Activated T-cell treated with anti-CD3 and anti-CD28 coated beads for 24 hours (primary cell): ENCODE results near the gene TMEM219.

Experiments used
- DNase-seq: peaks from one replicate; pipeline ENCODE4 v3.0.0-alpha.2; 2020; ENCODE audit warnings: low read depth

TMEM219 gene

DNA sequence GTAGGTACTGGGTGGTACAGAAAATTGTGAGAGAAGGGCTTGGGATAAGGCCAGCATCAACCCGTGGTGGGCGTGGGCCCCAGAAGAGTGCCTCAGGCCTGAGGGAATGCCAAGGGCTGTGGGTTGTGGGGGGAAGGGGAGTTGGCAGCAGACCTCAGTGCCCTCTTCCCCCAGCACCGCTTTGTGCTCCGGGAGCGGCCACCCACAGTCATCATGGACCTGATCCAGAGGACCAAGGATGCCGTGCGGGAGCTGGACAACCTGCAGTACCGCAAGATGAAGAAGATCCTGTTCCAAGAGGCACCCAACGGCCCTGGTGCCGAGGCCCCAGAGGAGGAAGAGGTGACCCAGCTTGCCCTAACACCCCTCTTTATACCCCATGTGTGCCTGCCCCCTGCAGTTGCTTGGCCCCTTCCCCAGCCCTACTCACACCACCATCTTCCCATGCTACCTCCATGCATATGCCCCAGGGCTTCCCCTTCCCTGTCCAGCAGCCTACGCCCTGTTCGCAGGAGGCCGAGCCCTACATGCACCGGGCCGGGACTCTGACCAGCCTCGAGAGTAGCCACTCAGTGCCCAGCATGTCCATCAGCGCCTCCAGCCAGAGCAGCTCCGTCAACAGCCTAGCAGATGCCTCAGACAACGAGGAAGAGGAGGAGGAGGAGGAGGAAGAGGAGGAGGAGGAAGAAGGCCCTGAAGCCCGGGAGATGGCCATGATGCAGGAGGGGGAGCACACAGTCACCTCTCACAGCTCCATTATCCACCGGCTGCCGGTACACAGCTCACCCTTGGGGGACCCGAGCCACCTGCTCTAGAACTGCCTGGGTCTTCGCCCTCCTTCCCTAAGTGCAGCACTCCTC lies 20.9 kb downstream of the TMEM219 start:
- no peak for DNase-seq

DNA sequence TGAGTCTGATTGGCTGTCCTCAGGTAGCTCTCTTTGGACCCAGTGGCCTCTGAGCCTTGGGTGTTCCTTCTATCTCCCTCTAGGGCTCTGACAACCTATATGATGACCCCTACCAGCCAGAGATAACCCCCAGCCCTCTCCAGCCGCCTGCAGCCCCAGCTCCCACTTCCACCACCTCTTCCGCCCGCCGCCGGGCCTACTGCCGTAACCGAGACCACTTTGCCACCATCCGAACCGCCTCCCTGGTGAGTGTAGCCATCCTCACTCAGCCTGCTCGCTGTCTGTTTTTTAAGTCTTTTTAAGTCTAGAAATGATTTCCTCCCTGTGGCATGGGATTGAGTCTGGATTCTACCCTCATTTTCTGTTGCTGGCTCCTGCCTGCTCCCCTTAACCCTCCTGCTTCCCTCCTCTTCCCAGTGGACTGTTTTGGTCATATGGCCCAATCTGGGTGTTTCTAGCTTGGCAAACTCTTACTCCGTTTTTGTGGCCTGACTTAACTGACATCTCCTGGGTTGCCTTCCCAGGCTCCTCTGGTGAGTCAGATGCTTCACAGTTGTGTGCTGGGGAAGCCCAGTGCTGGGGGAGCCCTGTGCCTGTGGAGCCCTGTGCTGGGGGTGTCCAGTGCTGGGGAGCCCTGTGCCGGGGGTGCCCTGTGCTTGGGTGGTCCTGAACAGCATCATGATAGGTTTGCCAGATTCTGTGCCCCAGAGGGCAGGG lies 21.7 kb downstream of the TMEM219 start:
- DNase-seq = no peak

DNA sequence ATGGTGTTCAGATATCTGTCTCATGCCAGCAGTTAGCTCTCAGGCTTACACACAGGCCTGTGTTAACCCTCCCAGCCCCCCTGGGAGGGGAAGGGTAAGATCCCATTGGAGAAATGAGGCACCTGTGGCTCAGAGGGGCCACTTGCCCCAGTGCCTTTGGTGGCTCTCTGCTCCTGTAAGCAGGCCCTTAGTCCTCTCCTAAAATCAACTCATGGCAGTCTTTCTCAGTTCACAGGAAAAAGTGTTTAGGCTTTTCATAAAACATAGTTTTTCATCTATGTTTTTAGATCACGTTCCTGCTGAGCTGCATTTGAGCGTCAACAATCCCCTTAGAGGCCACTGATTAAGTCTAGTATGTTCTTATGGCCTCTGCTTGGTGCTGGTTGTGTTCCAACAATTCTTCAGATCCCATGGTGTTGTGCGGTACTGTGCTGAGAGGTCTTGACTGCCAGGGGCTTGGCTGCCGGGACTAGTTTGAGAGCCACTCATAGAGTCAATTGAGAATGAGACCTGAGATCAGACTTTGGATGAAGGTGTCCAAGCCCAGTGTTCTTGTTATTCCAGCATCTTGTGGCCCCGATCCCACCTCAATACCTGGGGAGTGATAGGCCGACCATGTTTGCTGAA lies 22.4 kb downstream of the TMEM219 start:
- DNase-seq = no peak

DNA sequence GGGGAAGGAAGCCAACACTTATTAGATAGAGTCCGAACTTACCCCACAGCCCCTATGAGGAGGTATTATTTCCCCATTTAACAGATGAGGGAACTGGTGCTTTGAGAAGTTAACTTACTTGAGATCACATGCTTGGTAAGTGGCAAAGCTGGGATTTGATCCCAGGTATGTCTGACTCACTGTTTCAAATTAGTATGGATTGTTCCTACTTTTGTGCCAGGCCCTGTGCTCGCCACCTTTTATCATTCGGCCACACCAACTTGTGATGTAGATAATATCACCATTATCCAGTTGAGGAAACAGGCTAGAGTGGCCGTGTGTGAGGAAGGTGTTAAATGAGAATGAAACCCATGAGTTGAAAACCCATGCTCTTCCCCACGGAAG lies 22.9 kb downstream of the TMEM219 start:
- no peak for DNase-seq

DNA sequence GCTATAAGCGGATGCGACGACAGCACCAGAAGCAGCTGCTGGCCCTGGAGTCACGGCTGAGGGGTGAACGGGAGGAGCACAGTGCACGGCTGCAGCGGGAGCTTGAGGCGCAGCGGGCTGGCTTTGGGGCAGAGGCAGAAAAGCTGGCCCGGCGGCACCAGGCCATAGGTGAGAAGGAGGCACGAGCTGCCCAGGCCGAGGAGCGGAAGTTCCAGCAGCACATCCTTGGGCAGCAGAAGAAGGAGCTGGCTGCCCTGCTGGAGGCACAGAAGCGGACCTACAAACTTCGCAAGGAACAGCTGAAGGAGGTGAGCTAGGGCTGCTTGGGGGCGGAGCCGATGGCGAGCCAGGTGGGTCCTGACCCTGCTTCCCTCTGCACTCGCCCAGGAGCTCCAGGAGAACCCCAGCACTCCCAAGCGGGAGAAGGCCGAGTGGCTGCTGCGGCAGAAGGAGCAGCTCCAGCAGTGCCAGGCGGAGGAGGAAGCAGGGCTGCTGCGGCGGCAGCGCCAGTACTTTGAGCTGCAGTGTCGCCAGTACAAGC lies 23.5 kb downstream of the TMEM219 start:
- DNase-seq = no peak

DNA sequence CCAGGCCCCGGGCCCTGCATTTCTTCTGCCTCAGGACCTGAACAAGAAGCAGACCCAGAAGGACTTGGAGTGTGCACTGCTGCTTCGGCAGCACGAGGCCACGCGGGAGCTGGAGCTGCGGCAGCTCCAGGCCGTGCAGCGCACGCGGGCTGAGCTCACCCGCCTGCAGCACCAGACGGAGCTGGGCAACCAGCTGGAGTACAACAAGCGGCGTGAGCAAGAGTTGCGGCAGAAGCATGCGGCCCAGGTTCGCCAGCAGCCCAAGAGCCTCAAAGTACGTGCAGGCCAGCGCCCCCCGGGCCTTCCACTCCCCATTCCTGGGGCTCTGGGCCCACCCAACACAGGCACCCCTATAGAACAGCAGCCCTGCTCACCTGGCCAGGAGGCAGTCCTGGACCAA lies 24.4 kb downstream of the TMEM219 start:
- DNase-seq = no peak

DNA sequence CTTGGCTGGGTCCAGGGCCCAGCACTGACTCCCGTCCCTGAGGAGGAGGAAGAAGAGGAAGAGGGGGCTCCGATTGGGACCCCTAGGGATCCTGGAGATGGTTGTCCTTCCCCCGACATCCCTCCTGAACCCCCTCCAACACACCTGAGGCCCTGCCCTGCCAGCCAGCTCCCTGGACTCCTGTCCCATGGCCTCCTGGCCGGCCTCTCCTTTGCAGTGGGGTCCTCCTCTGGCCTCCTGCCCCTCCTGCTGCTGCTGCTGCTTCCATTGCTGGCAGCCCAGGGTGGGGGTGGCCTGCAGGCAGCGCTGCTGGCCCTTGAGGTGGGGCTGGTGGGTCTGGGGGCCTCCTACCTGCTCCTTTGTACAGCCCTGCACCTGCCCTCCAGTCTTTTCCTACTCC lies 25.1 kb downstream of the TMEM219 start:
- DNase-seq = no peak

DNA sequence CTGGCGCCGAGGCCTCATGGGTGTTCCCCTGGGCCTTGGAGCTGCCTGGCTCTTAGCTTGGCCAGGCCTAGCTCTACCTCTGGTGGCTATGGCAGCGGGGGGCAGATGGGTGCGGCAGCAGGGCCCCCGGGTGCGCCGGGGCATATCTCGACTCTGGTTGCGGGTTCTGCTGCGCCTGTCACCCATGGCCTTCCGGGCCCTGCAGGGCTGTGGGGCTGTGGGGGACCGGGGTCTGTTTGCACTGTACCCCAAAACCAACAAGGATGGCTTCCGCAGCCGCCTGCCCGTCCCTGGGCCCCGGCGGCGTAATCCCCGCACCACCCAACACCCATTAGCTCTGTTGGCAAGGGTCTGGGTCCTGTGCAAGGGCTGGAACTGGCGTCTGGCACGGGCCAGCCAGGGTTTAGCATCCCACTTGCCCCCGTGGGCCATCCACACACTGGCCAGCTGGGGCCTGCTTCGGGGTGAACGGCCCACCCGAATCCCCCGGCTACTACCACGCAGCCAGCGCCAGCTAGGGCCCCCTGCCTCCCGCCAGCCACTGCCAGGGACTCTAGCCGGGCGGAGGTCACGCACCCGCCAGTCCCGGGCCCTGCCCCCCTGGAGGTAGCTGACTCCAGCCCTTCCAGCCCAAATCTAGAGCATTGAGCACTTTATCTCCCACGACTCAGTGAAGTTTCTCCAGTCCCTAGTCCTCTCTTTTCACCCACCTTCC lies 25.6 kb downstream of the TMEM219 start:
- DNase-seq = no peak

DNA sequence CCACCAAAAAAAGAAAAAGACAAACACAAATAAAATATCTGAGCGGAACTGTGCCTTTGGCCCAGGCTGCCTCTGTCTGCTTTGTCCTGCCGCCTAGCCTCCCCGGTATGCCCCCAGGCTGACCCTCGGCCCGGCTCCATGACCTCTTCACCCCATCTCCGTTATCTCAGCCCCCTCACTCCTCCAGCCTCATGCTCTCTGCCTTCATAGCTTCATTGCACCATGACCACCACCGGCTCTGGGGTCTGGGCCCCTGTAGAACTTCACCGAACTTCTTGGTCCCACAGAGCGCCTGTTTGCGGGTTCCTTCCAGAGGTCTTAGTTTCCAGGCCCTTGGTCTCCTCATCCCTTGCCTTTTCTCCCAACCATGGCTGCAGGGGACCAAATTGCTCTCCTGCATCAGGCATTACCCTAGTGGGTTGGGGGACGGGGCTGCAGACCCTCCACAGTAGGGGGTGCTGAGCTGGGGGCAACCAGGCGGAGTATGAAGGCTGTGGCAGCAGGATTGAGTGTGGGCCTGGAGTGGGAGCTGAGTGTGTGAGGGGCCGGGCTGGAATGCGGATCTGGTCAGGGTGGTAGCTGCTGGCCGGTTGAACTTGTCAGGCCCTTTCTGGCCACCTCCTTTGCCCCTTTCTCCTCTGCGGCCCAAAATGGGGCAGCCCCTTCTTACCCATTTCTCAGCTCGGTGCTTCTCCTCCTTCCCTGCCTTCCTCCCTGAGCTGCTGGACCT lies 26.6 kb downstream of the TMEM219 start:
- no peak for DNase-seq

DNA sequence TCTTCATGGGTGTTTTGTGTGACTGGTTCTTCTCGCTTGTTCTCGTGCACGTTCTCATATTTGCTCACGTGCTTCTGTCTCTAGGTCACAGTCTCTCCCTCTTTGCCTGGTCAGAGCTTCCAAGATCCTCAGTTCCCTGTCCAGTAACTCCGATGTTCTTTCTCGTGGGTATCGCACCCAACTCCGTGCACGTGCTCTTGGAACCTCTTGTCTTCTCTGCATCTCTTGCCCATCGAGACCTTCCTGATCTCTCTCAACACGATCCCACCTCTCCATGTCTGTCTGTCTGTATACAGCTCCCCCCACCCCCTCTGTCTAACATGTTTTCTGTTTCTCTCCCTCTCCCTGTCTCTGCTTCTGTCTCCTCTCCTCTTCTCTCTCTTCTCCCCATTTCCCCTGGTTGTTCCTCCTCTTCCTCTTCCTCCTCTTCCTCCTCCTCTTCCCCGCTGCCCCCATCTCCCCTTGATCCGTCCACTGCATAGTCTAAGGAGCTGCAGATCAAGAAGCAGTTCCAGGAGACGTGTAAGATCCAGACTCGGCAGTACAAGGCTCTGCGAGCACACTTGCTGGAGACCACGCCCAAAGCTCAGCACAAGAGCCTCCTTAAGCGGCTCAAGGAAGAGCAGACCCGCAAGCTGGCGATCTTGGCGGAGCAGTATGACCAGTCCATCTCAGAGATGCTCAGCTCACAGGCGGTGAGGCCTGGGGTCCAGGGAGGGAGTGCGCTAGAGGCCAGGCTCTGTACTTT lies 27.4 kb downstream of the TMEM219 start:
- no peak for DNase-seq

DNA sequence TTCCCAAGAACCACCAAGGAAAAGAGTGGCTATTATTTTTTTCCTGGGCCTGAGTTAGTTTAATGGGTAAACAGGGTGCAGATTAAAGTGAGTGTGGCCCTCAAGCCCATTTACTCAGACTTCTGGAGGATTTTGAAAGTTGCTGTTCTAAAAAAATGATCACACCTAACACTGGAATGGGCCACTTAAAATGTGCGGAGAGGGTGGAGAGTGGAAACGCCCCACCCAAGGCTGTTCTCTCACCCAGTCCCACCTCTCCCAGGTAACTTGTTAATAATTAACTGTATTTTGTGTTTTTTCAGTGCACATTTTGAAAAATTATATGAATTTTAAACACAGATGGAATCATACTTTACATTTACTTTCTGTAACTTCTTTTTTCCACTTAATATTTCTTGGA lies 28.2 kb downstream of the TMEM219 start:
- no peak for DNase-seq

DNA sequence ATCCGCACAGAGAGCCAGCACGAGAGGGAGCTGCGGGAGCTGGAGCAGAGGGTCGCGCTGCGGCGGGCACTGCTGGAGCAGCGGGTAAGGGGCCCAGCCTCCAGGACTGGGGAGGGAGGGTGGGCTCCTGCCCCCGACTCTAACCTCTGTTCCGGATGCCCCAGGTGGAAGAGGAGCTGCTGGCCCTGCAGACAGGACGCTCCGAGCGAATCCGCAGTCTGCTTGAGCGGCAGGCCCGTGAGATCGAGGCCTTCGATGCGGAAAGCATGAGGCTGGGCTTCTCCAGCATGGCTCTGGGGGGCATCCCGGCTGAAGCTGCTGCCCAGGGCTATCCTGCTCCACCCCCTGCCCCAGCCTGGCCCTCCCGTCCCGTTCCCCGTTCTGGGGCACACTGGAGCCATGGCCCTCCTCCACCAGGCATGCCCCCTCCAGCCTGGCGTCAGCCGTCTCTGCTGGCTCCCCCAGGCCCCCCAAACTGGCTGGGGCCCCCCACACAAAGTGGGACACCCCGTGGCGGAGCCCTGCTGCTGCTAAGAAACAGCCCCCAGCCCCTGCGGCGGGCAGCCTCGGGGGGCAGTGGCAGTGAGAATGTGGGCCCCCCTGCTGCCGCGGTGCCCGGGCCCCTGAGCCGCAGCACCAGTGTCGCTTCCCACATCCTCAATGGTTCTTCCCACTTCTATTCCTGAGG lies 29.1 kb downstream of the TMEM219 start:
- DNase-seq = no peak

DNA sequence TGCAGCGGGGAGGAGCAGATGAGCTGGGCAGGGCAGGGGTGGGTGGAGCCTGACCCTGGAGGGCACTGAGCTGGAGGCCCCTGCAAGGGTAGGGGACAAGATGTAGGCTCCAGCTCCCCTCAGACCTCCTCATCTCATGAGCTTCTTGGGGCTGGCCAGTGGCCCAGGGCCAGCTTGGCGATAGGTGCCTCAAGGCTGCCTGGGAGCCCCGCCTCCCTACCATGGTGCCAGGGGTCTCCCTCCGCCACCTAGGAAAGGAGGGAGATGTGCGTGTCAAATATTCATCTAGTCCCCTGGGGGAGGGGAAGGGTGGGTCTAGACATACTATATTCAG lies 29.7 kb downstream of the TMEM219 start:
- no peak for DNase-seq

DNA sequence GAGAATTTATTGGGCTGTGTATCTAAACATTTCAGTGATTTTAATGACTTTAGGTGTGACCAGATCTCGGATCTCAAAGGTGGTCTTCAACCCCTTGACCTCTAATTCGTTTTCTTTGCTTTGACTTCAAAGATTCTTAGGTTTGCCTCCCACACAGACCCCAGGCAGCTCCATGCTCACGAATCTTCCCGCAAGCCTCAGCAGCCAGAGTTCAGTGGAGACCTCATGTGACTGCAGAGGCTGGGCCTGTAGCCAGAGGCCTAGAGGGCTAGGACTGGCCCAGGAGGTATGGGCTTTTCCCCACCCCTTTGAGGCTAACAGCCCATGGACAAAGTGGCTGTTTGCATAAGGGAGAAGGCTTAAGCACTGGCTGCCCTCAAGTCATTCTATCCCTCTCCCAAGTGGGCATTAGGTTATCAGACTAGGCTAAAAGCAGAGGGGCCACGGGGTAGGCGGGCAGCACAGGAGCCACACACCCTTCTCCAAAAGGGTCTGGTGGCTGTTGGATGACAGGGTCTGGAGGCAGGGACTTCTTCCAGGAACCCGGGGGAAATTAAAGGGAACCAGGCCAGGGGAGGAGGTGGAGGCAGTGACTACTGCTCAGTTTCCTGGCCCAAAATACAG lies 30.6 kb downstream of the TMEM219 start:
- DNase-seq = no peak

DNA sequence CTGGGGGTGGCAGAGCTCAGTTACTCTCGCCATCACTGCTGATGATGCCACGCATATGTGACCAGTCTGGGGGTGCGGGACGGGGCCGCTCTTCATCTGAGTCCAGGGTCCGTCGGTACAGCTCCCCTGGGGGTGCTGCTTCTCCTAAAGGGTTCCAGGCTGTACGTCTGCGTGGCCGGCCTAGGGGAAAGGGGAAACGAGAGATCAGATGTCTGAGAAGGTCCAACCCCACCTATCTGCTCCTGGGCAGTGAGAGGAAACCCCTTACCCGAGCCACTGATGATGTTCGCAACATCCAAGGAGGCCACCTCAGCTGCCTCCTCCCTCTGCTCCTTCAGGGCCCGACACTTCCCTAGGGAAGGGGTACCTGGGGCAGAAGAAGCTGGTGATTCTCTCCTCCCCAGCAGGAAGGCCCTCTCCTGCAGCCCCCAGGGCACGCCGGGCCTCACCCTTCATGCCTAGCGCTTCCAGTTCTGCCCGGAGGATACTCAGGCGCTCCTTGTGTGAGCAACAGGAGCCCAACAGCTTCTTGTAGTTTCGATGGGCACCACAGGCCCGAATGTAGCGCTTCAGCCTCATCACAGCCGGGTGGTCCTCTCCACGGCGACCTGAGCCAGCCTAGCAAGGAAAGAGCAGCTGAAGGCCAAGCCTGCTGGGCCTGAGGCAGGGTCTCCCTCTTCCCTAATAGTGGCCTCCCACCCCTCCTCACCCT lies 31.5 kb downstream of the TMEM219 start:
- no peak for DNase-seq

DNA sequence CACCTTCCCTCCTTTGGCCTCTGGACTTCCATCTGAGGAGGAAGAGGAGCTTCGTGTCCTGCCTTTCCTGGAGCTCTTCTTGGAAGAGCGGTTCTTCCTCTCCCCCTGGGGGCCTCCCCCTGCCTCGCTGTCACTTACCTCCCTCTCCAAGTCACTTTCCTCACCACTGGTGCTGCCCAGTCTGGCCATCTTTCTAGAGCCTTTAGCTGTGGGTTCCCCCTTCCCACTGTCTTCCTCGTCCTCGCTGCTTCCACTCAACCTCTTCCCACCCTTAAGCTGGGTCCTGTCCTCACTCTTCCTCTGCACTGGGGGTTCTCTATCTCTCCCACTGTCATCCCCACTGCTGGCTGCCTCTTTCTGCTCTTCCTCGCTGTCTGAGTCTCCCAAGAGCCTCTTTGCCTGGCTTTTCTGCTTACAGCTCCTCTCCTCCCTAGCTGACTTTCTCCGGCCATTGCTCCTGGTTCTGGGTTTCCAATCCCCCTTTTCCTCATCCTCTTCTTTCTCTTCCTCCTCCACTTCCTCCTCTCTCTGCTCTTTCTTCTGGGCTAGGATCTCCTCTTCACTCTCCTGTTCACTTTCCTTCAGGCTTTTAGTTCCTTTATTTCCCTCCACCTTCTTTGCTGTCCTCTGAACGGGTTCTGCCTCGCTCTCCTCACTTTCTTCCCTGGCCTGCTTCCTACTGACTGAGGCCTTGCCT lies 32.2 kb downstream of the TMEM219 start:
- DNase-seq = no peak

DNA sequence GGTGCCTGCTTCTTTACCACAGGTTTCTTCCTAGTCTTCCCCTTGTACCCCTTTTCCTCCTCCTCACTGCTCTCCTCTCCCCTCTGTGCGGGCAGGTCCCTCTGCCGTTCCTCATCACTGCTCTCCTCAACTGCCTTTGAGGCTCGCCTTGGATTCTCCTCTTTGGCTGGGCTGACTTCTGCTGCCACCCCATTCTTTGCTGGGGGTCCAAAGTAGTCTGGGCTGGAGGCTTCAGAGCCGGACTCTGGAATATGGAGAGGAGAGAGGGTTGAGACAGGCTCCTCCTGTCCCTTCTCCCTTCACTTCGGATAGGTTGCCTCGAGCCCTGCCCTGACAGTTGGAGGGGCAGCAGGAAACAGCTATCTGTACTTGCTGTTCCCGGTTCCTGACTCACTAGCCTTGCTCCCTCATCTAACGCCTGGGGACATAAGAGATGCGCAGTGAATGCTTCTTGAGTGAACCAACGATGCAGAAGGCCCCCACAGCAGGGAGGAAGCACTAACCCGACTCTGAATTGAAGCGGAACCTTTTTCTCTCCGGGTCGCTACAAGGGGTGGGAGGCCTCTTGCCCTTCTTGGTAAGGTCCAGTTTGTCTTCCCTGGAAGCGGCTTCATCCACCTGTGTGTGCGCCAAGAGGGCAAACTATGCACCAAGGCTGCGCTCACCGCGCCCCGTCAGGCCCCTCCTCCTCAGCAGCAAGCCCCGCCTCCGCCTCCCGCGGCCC lies 32.9 kb downstream of the TMEM219 start:
- peak; percentile 71 for DNase-seq
